H9 (cell line): Measurements from ENCODE around the gene EDARADD. TPM values are rescaled to one million over a fixed set of nuclear protein-coding genes. Genes with fewer than 3 reads are reported as not detected.

Source experiments
- DNase-seq: peaks from one replicate; pipeline ENCODE4 v3.0.0-alpha.2; 2017
- H2AFZ ChIP-seq: one replicate; pipeline ENCODE4 v1.6.1; 2013; ENCODE audit warnings: mild to moderate bottlenecking, low read length, control low read depth, moderate library complexity
- H2AK5ac ChIP-seq: 2 replicates; pipeline ENCODE4 v1.6.1; 2013; ENCODE audit warnings: low read length, control low read depth, mixed read lengths; ENCODE audit not compliant: insufficient read length
- H2BK120ac ChIP-seq: one replicate; pipeline ENCODE4 v1.6.1; 2013; ENCODE audit warnings: low read depth, mild to moderate bottlenecking, low read length, control low read depth, inconsistent platforms; ENCODE audit not compliant: poor library complexity, severe bottlenecking
- H2BK12ac ChIP-seq: 2 replicates; pipeline ENCODE4 v1.6.1; 2013; ENCODE audit warnings: low read length, control low read depth, mixed read lengths, low read depth; ENCODE audit not compliant: insufficient read length
- H2BK15ac ChIP-seq: 2 replicates; pipeline ENCODE4 v1.6.1; 2013; ENCODE audit warnings: low read depth, low read length, control low read depth
- H2BK20ac ChIP-seq: one replicate; pipeline ENCODE4 v1.6.1; 2013; ENCODE audit warnings: low read depth, mild to moderate bottlenecking, low read length, control low read depth, inconsistent platforms; ENCODE audit not compliant: poor library complexity, severe bottlenecking
- H2BK5ac ChIP-seq: 2 replicates; pipeline ENCODE4 v1.6.1; 2013; ENCODE audit warnings: low read length, control low read depth, mixed read lengths; ENCODE audit not compliant: insufficient read length
- H3K14ac ChIP-seq: 2 replicates; pipeline ENCODE4 v1.6.1; 2013; ENCODE audit warnings: low read length, control low read depth; ENCODE audit not compliant: insufficient read depth
- H3K18ac ChIP-seq: 2 replicates; pipeline ENCODE4 v1.6.1; 2013; ENCODE audit warnings: low read depth, mild to moderate bottlenecking, mixed read lengths, low read length, control low read depth; ENCODE audit not compliant: insufficient read length
- H3K23ac ChIP-seq: 2 replicates; pipeline ENCODE4 v1.6.1; 2013; ENCODE audit warnings: low read length, control low read depth, mixed read lengths, low read depth; ENCODE audit not compliant: insufficient read length
- H3K23me2 ChIP-seq: 2 replicates; pipeline ENCODE4 v1.6.1; 2013; ENCODE audit warnings: low read depth, mild to moderate bottlenecking, mixed read lengths, low read length, control low read depth; ENCODE audit not compliant: insufficient read length, poor library complexity, severe bottlenecking
- H3K27ac ChIP-seq: 2 replicates; pipeline ENCODE4 v1.5.1; 2013; ENCODE audit warnings: low read length, control low read depth, mixed read lengths, low read depth; ENCODE audit not compliant: insufficient read length
- H3K27me3 ChIP-seq: 2 replicates; pipeline ENCODE4 v1.6.1; 2013; ENCODE audit warnings: low read length, control low read depth, inconsistent platforms; ENCODE audit not compliant: insufficient read depth
- H3K4ac ChIP-seq: 2 replicates; pipeline ENCODE4 v1.6.1; 2013; ENCODE audit warnings: low read depth, mild to moderate bottlenecking, control low read depth, inconsistent platforms, low read length, moderate library complexity
- H3K4me1 ChIP-seq: 2 replicates; pipeline ENCODE4 v1.6.1; 2013; ENCODE audit warnings: low read length, control low read depth, inconsistent platforms; ENCODE audit not compliant: insufficient read depth
- H3K4me2 ChIP-seq: 2 replicates; pipeline ENCODE4 v1.6.1; 2013; ENCODE audit warnings: low read length, control low read depth, mixed read lengths; ENCODE audit not compliant: insufficient read length, insufficient read depth
- H3K56ac ChIP-seq: 2 replicates; pipeline ENCODE4 v1.6.1; 2013; ENCODE audit warnings: low read depth, mild to moderate bottlenecking, mixed read lengths, low read length, control low read depth; ENCODE audit not compliant: insufficient read length
- H3K79me1 ChIP-seq: 2 replicates; pipeline ENCODE4 v1.6.1; 2013; ENCODE audit warnings: low read depth, mild to moderate bottlenecking, moderate library complexity, low read length, control low read depth, inconsistent platforms; ENCODE audit not compliant: insufficient read depth, poor library complexity, severe bottlenecking
- H3K79me2 ChIP-seq: 2 replicates; pipeline ENCODE4 v1.6.1; 2013; ENCODE audit warnings: low read length, control low read depth, inconsistent platforms; ENCODE audit not compliant: insufficient read depth
- H3K9ac ChIP-seq: 2 replicates; pipeline ENCODE4 v1.6.1; 2013; ENCODE audit warnings: low read length, control low read depth, mixed read lengths; ENCODE audit not compliant: insufficient read length; ENCODE audit errors: extremely low read depth
- H3K9me3 ChIP-seq: one replicate; pipeline ENCODE4 v1.6.1; 2013; ENCODE audit warnings: low read depth, low read length, inconsistent platforms; ENCODE audit not compliant: control insufficient read depth
- H3T11ph ChIP-seq: one replicate; pipeline ENCODE4 v1.6.1; 2013; ENCODE audit warnings: mild to moderate bottlenecking, low read length, control low read depth, inconsistent platforms
- H4K20me1 ChIP-seq: one replicate; pipeline ENCODE4 v1.6.1; 2013; ENCODE audit not compliant: control insufficient read depth, insufficient read length, insufficient read depth
- H4K5ac ChIP-seq: 2 replicates; pipeline ENCODE4 v1.6.1; 2013; ENCODE audit warnings: low read depth, mild to moderate bottlenecking, mixed read lengths, low read length, control low read depth; ENCODE audit not compliant: insufficient read length
- H4K8ac ChIP-seq: replicated peaks from 2 replicates; pipeline ENCODE4 v1.6.1; 2013; ENCODE audit warnings: low read length, control low read depth, mixed read lengths, low read depth; ENCODE audit not compliant: insufficient read length
- H4K91ac ChIP-seq: 2 replicates; pipeline ENCODE4 v1.6.1; 2013; ENCODE audit warnings: low read depth, mild to moderate bottlenecking, moderate library complexity, mixed read lengths, low read length, control low read depth; ENCODE audit not compliant: insufficient read length
- H3K27ac Mint-ChIP-seq, 3 experiments: 2 replicates in 2 of 3; 3 replicates in 1 of 3; pipeline ENCODE4 v1.8.0; 2020 to 2021; ENCODE audit warnings: mixed read lengths in 3 of 3, mild to moderate bottlenecking in 1 of 3, moderate library complexity in 1 of 3
- H3K27me3 Mint-ChIP-seq: 2 replicates; pipeline ENCODE4 v1.8.0; 2021; ENCODE audit warnings: low read depth, mild to moderate bottlenecking, moderate library complexity, mixed read lengths
- H3K36me3 Mint-ChIP-seq, 3 experiments: 2 replicates in 2 of 3; 3 replicates in 1 of 3; pipeline ENCODE4 v1.8.0; 2020 to 2021; ENCODE audit warnings: low read depth in 3 of 3, mixed read lengths in 3 of 3; ENCODE audit not compliant: insufficient read depth in 1 of 3
- H3K4me1 Mint-ChIP-seq, 2 experiments: 2 replicates each; pipeline ENCODE4 v1.8.0; 2020; ENCODE audit warnings: mixed read lengths in 2 of 2
- H3K4me3 Mint-ChIP-seq, 2 experiments: 2 replicates in 1 of 2; 3 replicates in 1 of 2; pipeline ENCODE4 v1.8.0; 2020 to 2021; ENCODE audit warnings: mild to moderate bottlenecking in 2 of 2, mixed read lengths in 2 of 2, moderate library complexity in 1 of 2
- H3K9me3 Mint-ChIP-seq, 2 experiments: 2 replicates in 1 of 2; 3 replicates in 1 of 2; pipeline ENCODE4 v1.8.0; 2020; ENCODE audit warnings: mild to moderate bottlenecking in 2 of 2, mixed read lengths in 2 of 2, moderate library complexity in 1 of 2
- CTCF ChIP-seq: fragments of 200-600 bp; sonication (generic); conservative IDR thresholded peaks from 3 replicates; pipeline ENCODE4 v1.8.0; 2021; ENCODE audit warnings: antibody characterized with exemption, mild to moderate bottlenecking
- WGBS: extraction: QIAGEN DNeasy Blood & Tissue Kit; methylation state at CpG from one replicate; pipeline ENCODE4 v1.1.7; 2013; ENCODE audit warnings: missing lambda C conversion rate, low lambda C conversion rate, mixed read lengths; ENCODE audit not compliant: insufficient read length; ENCODE audit errors: extremely low coverage; 5-methylcytosine and 5-hydroxymethylcytosine counted together
- total RNA-seq: library from RNA; stranded (reverse); gene quantifications from 2 replicates; pipeline ENCODE4 v1.2.1, GENCODE V29; 2021

The EDARADD gene
- total RNA-seq, 1 experiment from 2014 or later, result 3.8 TPM

DNA sequence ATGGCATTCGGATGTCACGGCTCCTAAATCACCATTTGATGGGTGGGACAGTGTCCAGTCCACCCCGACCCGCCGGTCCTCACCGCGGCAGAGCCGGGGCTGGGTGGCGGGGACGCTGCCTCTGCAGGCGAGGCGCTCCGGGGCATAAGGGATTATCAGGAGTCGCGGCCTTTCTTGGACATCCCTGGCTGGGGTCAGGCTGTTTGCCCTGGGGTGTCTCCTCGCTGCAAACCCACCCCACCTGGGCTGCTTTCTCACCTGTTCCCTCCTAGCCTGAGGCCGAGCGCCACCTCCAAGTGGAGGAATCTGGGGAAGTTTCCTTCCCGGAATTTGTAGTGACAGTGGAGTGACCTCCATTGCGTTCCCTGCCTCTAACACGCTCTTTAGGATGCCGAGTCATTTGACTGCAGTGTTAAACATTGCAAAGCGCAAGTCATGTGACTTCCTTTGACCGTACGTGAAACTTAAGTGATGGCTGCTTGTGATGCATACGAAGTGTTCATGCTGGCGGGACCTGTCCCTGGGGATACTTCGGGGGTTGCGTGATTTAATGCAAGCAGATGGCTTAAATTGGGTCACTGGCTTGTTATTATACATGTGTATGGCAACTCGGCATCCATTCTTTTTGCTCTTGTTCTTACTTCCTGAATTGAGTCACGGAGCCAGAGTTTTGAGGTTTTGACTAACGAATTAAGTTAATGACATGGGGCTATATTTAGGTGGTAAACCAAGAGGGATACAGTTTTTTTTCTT is 130.2 kb downstream of the EDARADD start:
- Mint-ChIP-seq H3K27ac (peak overlapping the region in 1 of 3 experiments; percentile 90; a peak in 2 of 7 replicates), H3K36me3 (peaks cover 0 to 4% (median 0%) of the 10 kb centered on the region in 3 experiments; a peak in 1 of 7 replicates), H3K27me3 (peaks cover 18% of the 10 kb centered on the region), H3K4me3 (peak overlapping the region; percentile 83 to 86), H3K9me3 (no peaks in the 10 kb centered on the region), H3K4me1 (peaks cover 5 to 10% of the 10 kb centered on the region in 2 experiments)
- H2AK5ac ChIP-seq, result no peak overlapping the region
- H3K56ac ChIP-seq, result no peak overlapping the region
- H3K79me1 ChIP-seq, result no peaks in the 10 kb centered on the region
- no peak overlapping the region for H2BK5ac ChIP-seq
- whole genome bisulfite sequencing, result no CpG with 5 or more reads among the region's 32 CpGs
- H3K18ac ChIP-seq, result no peak overlapping the region
- H3T11ph ChIP-seq, result no peak overlapping the region
- peak overlapping the region; percentile 84 for H3K4me2 ChIP-seq
- no peaks in the 10 kb centered on the region for H3K27me3 ChIP-seq
- H3K79me2 ChIP-seq, result no peaks in the 10 kb centered on the region
- H2BK120ac ChIP-seq, result no peak overlapping the region
- no peak overlapping the region for H4K91ac ChIP-seq
- H4K5ac ChIP-seq, result no peak overlapping the region
- no peak overlapping the region for H3K27ac ChIP-seq
- no peak overlapping the region for H2BK12ac ChIP-seq
- TF ChIP-seq CTCF, result no peak
- H3K23me2 ChIP-seq, result peaks cover 13% of the 10 kb centered on the region
- no peaks in the 10 kb centered on the region for H3K9me3 ChIP-seq
- H3K4me1 ChIP-seq, result no peaks in the 10 kb centered on the region
- peak; percentile 66 for DNase-seq
- H3K14ac ChIP-seq, result peak overlapping the region; percentile 21; the same call in 1 of the 2 replicates
- peak overlapping the region; percentile 33 for H2AFZ ChIP-seq
- H3K23ac ChIP-seq, result no peak overlapping the region
- no peak overlapping the region for H2BK15ac ChIP-seq
- H3K9ac ChIP-seq, result peak overlapping the region; percentile 53
- no peak overlapping the region for H3K4ac ChIP-seq
- no peak overlapping the region for H2BK20ac ChIP-seq
- no peak overlapping the region for H4K8ac ChIP-seq
- H4K20me1 ChIP-seq, result no peaks in the 10 kb centered on the region
